A673 (cell line): ENCODE data around the gene ACAD9.
"Not testable (repeated sequence)": the region's sequence is repeated elsewhere in the genome, so short reads cannot be mapped to it uniquely, and the experiment has no call there.

Source experiments
- CTCF ChIP-seq: fragments of 300-800, 200-600 bp; sonication (generic); conservative IDR thresholded peaks from 2 replicates; pipeline ENCODE4 v1.5.1; 2017; ENCODE audit warnings: low read depth, mild to moderate bottlenecking, antibody characterized with exemption, low read length, moderate library complexity, mixed read lengths
- EZH2 ChIP-seq: fragments of 200-600 bp; sonication (generic); IDR thresholded peaks from 2 replicates; pipeline ENCODE4 v1.6.1; 2017; ENCODE audit warnings: borderline replicate concordance, low read depth, mild to moderate bottlenecking, mixed read lengths, antibody characterized with exemption, low read length; ENCODE audit not compliant: poor library complexity, severe bottlenecking

- TF ChIP-seq EZH2, CTCF: not testable (repeated sequence)
Observed at GRCh38 chr3:128830762-128831161, 48.7 kb upstream of the ACAD9 start.
